GM18870 (cell line): ENCODE results near the gene IL25.
"Not testable (repeated sequence)": the region's sequence is repeated elsewhere in the genome, so short reads cannot be mapped to it uniquely, and the experiment has no call there.

ENCODE experiments used
- ATAC-seq: cut with Tn5 transposase; IDR thresholded peaks from one replicate; pipeline ENCODE4 v1.9.1; 2021; ENCODE audit warnings: moderate library complexity; ENCODE audit not compliant: unreplicated experiment

The IL25 gene

GRCh38 chr14:23407516-23408306 is 35.1 kb downstream of the IL25 start, which contains the start of gene MYH6:
Gene MYH6, minus strand, starts transcription at chr14:23408273. Its CDS starts 1,050 bp downstream, at chr14:23407223.
- no peak for ATAC-seq

- ATAC-seq = no peak
These were observed 35.7 kb downstream of the IL25 start for GRCh38 chr14:23408307-23408630.

GRCh38 chr14:23409475-23409874 is 36.9 kb downstream of the IL25 start:
- no peak for ATAC-seq

- no peak for ATAC-seq
These were observed 37.5 kb downstream of the IL25 start for GRCh38 chr14:23409966-23410635.

- no peak for ATAC-seq
These were observed 39.2 kb downstream of the IL25 start for GRCh38 chr14:23411563-23412525.

GRCh38 chr14:23413681-23414080 is 41.1 kb downstream of the IL25 start:
- ATAC-seq = no peak

GRCh38 chr14:23414254-23414653 is 41.6 kb downstream of the IL25 start:
- ATAC-seq = no peak

GRCh38 chr14:23414906-23415820 is 42.6 kb downstream of the IL25 start:
- ATAC-seq = no peak

GRCh38 chr14:23415821-23416778 is 43.5 kb downstream of the IL25 start:
- ATAC-seq = no peak

- no peak for ATAC-seq
These were observed 44.2 kb downstream of the IL25 start for GRCh38 chr14:23416801-23417200.

- not testable (repeated sequence) for ATAC-seq
These were observed 44.7 kb downstream of the IL25 start for GRCh38 chr14:23417269-23417668.

- no peak for ATAC-seq
These were observed 45.4 kb downstream of the IL25 start for GRCh38 chr14:23418021-23418420.

GRCh38 chr14:23419646-23420045 is 47.0 kb downstream of the IL25 start:
- ATAC-seq = not testable (repeated sequence)

- ATAC-seq = no peak
These were observed 49.0 kb downstream of the IL25 start for GRCh38 chr14:23421594-23421993.

- no peak for ATAC-seq
These were observed 51.0 kb downstream of the IL25 start for GRCh38 chr14:23423657-23424056.

GRCh38 chr14:23425169-23425568 is 52.6 kb downstream of the IL25 start:
- ATAC-seq = no peak

- not testable (repeated sequence) for ATAC-seq
These were observed 53.2 kb downstream of the IL25 start for GRCh38 chr14:23425798-23426197.
